IMR-90 (cell line): ENCODE data around the gene ARHGEF26. TPM values are rescaled to one million over a fixed set of nuclear protein-coding genes. Genes with fewer than 3 reads are reported as not detected.

Experiments
- ATAC-seq: fragments of 200-7000 bp; cut with Tn5 transposase; 2 replicates; pipeline ENCODE4 v1.9.1; 2020; ENCODE audit warnings: low read depth, mild to moderate bottlenecking, moderate library complexity
- BruUV-seq: library from RNA; stranded (reverse); fragments of 400-500 nt; replicated peaks from 2 replicates; lab custom pipeline; 2021; lab: Mats Ljungman, UMichigan
- CTCF ChIA-PET: fragments of 300-600 bp; formaldehyde crosslinking; extraction: SDS; loops from one replicate; lab custom pipeline; 2021; ENCODE audit warnings: antibody characterized with exemption; lab: Yijun Ruan, JAX
- POLR2A ChIA-PET: fragments of 300-600 bp; sonication (Branson Sonifier 250); formaldehyde crosslinking; loops from one replicate; lab custom pipeline; 2022; ENCODE audit warnings: antibody characterized with exemption; ENCODE audit not compliant: unreplicated experiment; lab: Charles Lee
- DNase-seq: peaks from one replicate; pipeline ENCODE4 v3.0.0; 2013
- H2AFZ ChIP-seq: replicated peaks from 2 replicates; pipeline ENCODE3; 2013; ENCODE audit warnings: low read length, mild to moderate bottlenecking; ENCODE audit not compliant: poor library complexity
- H2AK5ac ChIP-seq: 2 replicates; pipeline ENCODE4 v1.6.1; 2013; ENCODE audit warnings: low read depth, low read length, inconsistent platforms
- H2AK9ac ChIP-seq: replicated peaks from 2 replicates; pipeline ENCODE3; 2013; ENCODE audit warnings: mild to moderate bottlenecking, low read depth, low read length, moderate library complexity; ENCODE audit not compliant: poor library complexity
- H2BK120ac ChIP-seq: 2 replicates; pipeline ENCODE4 v1.6.1; 2013; ENCODE audit warnings: low read depth, low read length, inconsistent platforms
- H2BK15ac ChIP-seq: 3 replicates; pipeline ENCODE4 v1.6.1; 2013; ENCODE audit warnings: low read depth, low read length, inconsistent platforms
- H2BK20ac ChIP-seq: 2 replicates; pipeline ENCODE4 v1.6.1; 2013; ENCODE audit warnings: low read depth, mild to moderate bottlenecking, inconsistent platforms, low read length, moderate library complexity
- H2BK5ac ChIP-seq: 2 replicates; pipeline ENCODE4 v1.6.1; 2013; ENCODE audit warnings: mild to moderate bottlenecking, low read depth, low read length, inconsistent platforms; ENCODE audit not compliant: poor library complexity, severe bottlenecking
- H3K14ac ChIP-seq: replicated peaks from 2 replicates; pipeline ENCODE4 v1.6.1; 2013; ENCODE audit warnings: low read depth, low read length, inconsistent platforms
- H3K18ac ChIP-seq: 2 replicates; pipeline ENCODE4 v1.6.1; 2013; ENCODE audit warnings: low read depth, low read length, control low read depth
- H3K23ac ChIP-seq: 2 replicates; pipeline ENCODE4 v1.6.1; 2013; ENCODE audit warnings: low read depth, low read length, inconsistent platforms
- H3K27ac ChIP-seq: 2 replicates; pipeline ENCODE4 v1.5.1; 2013; ENCODE audit warnings: mild to moderate bottlenecking, control low read depth, low read length; ENCODE audit not compliant: insufficient read depth
- H3K27me3 ChIP-seq: 2 replicates; pipeline ENCODE4 v1.6.1; 2013; ENCODE audit warnings: low read length; ENCODE audit not compliant: control insufficient read depth, insufficient read depth
- H3K36me3 ChIP-seq: 2 replicates; pipeline ENCODE4 v1.6.1; 2013; ENCODE audit warnings: low read length, mixed read lengths; ENCODE audit not compliant: control insufficient read depth, insufficient read depth
- H3K4ac ChIP-seq: 2 replicates; pipeline ENCODE4 v1.6.1; 2013; ENCODE audit warnings: low read depth, low read length, inconsistent platforms
- H3K4me1 ChIP-seq: 2 replicates; pipeline ENCODE4 v1.6.1; 2013; ENCODE audit warnings: low read length, mixed read lengths; ENCODE audit not compliant: control insufficient read depth, insufficient read depth
- H3K4me2 ChIP-seq: 2 replicates; pipeline ENCODE4 v1.6.1; 2013; ENCODE audit warnings: low read depth, mild to moderate bottlenecking, control low read depth, low read length, moderate library complexity
- H3K4me3 ChIP-seq: 2 replicates; pipeline ENCODE4 v1.5.1; 2013; ENCODE audit warnings: low read depth, mild to moderate bottlenecking, control low read depth, low read length, moderate library complexity; ENCODE audit not compliant: insufficient read depth
- H3K56ac ChIP-seq: 2 replicates; pipeline ENCODE4 v1.6.1; 2013; ENCODE audit warnings: low read length, inconsistent platforms; ENCODE audit not compliant: insufficient read depth; ENCODE audit errors: extremely low read depth
- H3K79me1 ChIP-seq, 2 experiments: 2 replicates each; pipeline ENCODE4 v1.6.1; 2013; ENCODE audit warnings: low read length in 2 of 2, inconsistent platforms in 1 of 2, low read depth in 1 of 2
- H3K9ac ChIP-seq: 2 replicates; pipeline ENCODE4 v1.6.1; 2013; ENCODE audit warnings: low read depth, low read length, control low read depth
- H3K9me1 ChIP-seq: 2 replicates; pipeline ENCODE4 v1.6.1; 2013; ENCODE audit warnings: low read length, inconsistent platforms; ENCODE audit not compliant: insufficient read depth
- H3K9me3 ChIP-seq: 2 replicates; pipeline ENCODE4 v1.6.1; 2013; ENCODE audit warnings: low read length; ENCODE audit not compliant: control insufficient read depth, insufficient read depth
- H4K20me1 ChIP-seq: 2 replicates; pipeline ENCODE4 v1.6.1; 2013; ENCODE audit warnings: low read length, inconsistent platforms; ENCODE audit not compliant: insufficient read depth
- H4K5ac ChIP-seq: 2 replicates; pipeline ENCODE4 v1.6.1; 2013; ENCODE audit warnings: mild to moderate bottlenecking, low read depth, low read length, control low read depth
- H4K8ac ChIP-seq, 2 experiments: 2 replicates each; pipeline ENCODE4 v1.6.1; 2013; ENCODE audit warnings: low read depth in 2 of 2, low read length in 2 of 2, control low read depth in 1 of 2, inconsistent platforms in 1 of 2
- H4K91ac ChIP-seq: 2 replicates; pipeline ENCODE4 v1.6.1; 2013; ENCODE audit warnings: low read depth, low read length, inconsistent platforms; ENCODE audit not compliant: insufficient read depth
- CEBPB ChIP-seq: IDR thresholded peaks from 2 replicates; pipeline ENCODE4 v1.6.1; 2012; ENCODE audit warnings: low read depth, low read length, improper control_type of control experiment
- FOS ChIP-seq: fragments of 150-350 bp; IDR thresholded peaks from 2 replicates; pipeline ENCODE4 v1.6.1; 2016; ENCODE audit warnings: low read depth, low read length
- MXI1 ChIP-seq: IDR thresholded peaks from 2 replicates; pipeline ENCODE4 v1.6.1; 2012; ENCODE audit warnings: low read depth, mild to moderate bottlenecking, low read length, moderate library complexity, borderline replicate concordance
- dilution Hi-C: fragments of 300-500 bp; cut with HindIII; formaldehyde crosslinking; loops from one replicate; pipeline ENCODE4 v1.14.3; 2018; ENCODE audit warnings: low sequenced_read_pairs; ENCODE audit not compliant: unreplicated experiment
- in situ Hi-C: fragments of 300-500 bp; cut with MboI; formaldehyde crosslinking; loops from 3 replicates; pipeline ENCODE4 v1.14.3; 2019; ENCODE audit warnings: low sequenced_read_pairs, inconsistent platforms, mixed read lengths
- intact Hi-C: fragments of 100-400 bp; cut with micrococcal nuclease; formaldehyde crosslinking; loops from 2 replicates; pipeline ENCODE4 v1.10.0; 2022
- polyA plus RNA-seq, 3 experiments: library from polyadenylated mRNA; depleted of rRNA; stranded (reverse); fragments of >200 nt; gene quantifications; 2 replicates each; pipeline ENCODE4 v1.2.3, GENCODE V29; 2012; ENCODE audit warnings: low replicate concordance in 1 of 3
- total RNA-seq: library from RNA; depleted of rRNA; stranded (reverse); fragments of >200 nt; gene quantifications from 2 replicates; pipeline ENCODE4 v1.2.3, GENCODE V29; 2012
- TF ChIP-seq, protein P1 (sequence below): conservative IDR thresholded peaks from 2 replicates; pipeline ENCODE4 v1.5.1; 2012; ENCODE audit warnings: mild to moderate bottlenecking, low read depth, low read length, improper control_type of control experiment

ARHGEF26 gene
- total and polyA plus RNA-seq, 2 of the 4 experiments (the other 2 are of a cell fraction) = 2.0 to 2.3 TPM

DNA sequence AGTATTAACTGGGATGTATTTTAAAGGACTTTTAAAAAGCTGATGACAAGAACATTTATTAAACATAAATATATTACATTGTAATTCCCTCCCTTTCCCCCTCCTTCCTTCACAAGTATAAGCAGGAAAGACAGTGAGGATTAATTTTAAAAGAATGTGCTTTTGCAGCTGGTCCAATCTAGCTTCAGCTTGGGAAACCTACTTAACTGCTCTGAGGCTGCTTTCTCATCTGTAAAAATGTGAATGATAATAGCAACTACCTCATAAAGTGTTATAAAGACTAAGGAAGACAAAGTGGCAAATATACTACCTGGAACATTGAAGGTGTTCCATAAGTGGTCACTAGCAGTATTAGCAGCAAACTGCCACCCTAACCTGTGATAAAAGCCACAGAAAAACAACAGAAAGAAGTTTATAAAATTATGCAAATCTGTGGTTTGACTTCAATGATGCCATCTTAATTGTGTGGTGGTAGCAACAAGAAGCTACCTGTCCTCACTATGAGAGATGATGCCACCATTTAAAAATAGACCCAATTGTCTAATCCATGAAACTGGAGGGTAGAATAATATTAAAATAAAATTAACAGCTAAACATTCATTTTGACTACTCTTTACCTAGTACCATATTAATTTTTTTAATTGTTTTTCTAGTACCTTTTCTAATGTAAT, 183.1 kb downstream of the ARHGEF26 start:
- Histone ChIP-seq H3K79me1 (peaks cover 4 to 7% of the 10 kb centered on the region in 2 experiments), H3K27me3 (no peaks in the 10 kb centered on the region), H3K14ac (no peak overlapping the region), H2AFZ (no peak overlapping the region), H3K27ac (no peak overlapping the region), H3K23ac (no peak overlapping the region), H2AK5ac (no peak overlapping the region), H2BK120ac (no peak overlapping the region), H4K8ac (no peak overlapping the region), H4K91ac (no peak overlapping the region), H2BK20ac (no peak overlapping the region), H3K9me3 (no peaks in the 10 kb centered on the region), H3K4ac (no peak overlapping the region), H3K4me2 (no peak overlapping the region), H3K36me3 (peaks cover 31% of the 10 kb centered on the region), H4K20me1 (no peaks in the 10 kb centered on the region), H3K18ac (no peak overlapping the region), H3K9me1 (no peaks in the 10 kb centered on the region), H2BK5ac (no peak overlapping the region), H2BK15ac (no peak overlapping the region), H3K4me3 (no peak overlapping the region), H2AK9ac (no peak overlapping the region), H3K56ac (no peak overlapping the region), H3K4me1 (no peaks in the 10 kb centered on the region), H4K5ac (no peak overlapping the region), H3K9ac (no peak overlapping the region)
- ChIA-PET POLR2A (no interaction called here), CTCF (no interaction called here)
- ATAC-seq (peak; percentile 88), DNase-seq (peak; percentile 59)
- no TSS peak for BruUV-seq
- in situ Hi-C loops = no loop called here
- intact Hi-C loops = no loop called here
- TF ChIP-seq CEBPB (no peak), MXI1 (no peak), FOS (no peak)
- TF ChIP-seq, protein P1, sequence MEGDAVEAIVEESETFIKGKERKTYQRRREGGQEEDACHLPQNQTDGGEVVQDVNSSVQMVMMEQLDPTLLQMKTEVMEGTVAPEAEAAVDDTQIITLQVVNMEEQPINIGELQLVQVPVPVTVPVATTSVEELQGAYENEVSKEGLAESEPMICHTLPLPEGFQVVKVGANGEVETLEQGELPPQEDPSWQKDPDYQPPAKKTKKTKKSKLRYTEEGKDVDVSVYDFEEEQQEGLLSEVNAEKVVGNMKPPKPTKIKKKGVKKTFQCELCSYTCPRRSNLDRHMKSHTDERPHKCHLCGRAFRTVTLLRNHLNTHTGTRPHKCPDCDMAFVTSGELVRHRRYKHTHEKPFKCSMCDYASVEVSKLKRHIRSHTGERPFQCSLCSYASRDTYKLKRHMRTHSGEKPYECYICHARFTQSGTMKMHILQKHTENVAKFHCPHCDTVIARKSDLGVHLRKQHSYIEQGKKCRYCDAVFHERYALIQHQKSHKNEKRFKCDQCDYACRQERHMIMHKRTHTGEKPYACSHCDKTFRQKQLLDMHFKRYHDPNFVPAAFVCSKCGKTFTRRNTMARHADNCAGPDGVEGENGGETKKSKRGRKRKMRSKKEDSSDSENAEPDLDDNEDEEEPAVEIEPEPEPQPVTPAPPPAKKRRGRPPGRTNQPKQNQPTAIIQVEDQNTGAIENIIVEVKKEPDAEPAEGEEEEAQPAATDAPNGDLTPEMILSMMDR = no peak
- dilution Hi-C loops = no loop called here
